ENCODE results near the gene RPS6KB1. TPM values are rescaled to one million over a fixed set of nuclear protein-coding genes. Genes with fewer than 3 reads are reported as not detected.

Gene RPS6KB1
- total and polyA plus RNA-seq, 9 of the 15 experiments (the other 6 are each of a cell fraction or from before 2014, with no cell fraction given) = 8.8 to 60.7 (median 35.1) TPM

DNA sequence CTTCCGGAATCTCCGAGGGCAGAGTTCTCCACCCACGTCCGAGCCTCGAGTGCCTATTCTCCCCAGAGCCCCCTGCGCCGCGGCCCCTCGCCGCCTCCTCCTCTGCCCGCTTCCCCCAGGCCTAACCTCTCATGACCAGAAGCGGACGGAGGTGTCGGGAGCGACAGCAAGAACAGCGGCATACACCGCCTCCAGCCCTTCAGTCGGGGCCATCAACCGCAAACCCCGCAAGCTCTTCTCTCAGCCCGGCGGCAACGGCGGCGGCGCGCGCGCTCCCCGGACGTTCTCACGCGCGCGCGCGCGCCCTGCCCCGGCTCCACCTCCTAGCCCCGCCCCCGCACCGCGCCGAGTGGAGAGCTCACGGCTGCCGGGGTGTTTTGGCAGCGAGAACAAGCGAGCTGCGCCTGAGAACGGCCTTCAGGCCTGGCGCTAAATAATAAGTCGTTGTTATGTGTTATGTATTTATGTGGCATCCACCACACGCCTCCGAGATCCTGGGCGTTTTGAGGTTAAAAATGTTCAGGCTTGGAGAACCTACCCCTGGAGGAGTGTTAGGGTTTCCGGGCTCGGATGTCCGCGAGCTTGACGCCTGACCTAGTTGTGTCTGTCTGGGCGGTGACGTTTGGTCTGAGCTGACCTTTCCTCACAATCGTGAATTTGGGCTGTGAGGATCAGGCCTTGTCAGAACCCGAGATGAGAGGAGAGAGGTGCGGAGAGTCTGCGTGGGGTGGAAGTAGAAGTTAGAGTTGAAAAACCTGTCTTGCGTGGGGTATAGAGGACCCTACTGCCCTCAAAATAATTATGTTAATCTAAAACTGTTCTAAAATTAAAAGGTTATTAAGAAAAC, 71.8 kb downstream of the RPS6KB1 start, which contains the start of gene RNFT1 (continued):
- TF ChIP-seq ZBTB5 (IDR thresholded peaks at IDR 0.05) (no peak), MTA2 (IDR thresholded peaks at IDR 0.05; ENCODE audit: low read depth) (no peak), ZNF780A (CRISPR knock-in tag; IDR thresholded peaks at IDR 0.05) (no peak), PHF20 (IDR thresholded peaks at IDR 0.05; ENCODE audit: partially characterized antibody) (peak; percentile 83), ZBTB1 (CRISPR knock-in tag; IDR thresholded peaks at IDR 0.05; ENCODE audit: borderline replicate concordance, low read depth) (peak; percentile 95), GMEB1 (CRISPR knock-in tag; IDR thresholded peaks at IDR 0.05) (peak; percentile 91), ZNF347 (CRISPR knock-in tag; IDR thresholded peaks at IDR 0.05; ENCODE audit: low read depth) (no peak), RCOR1 (IDR thresholded peaks at IDR 0.05; ENCODE audit: borderline replicate concordance in 1 of 2, low read depth in 2 of 2, low read length in 2 of 2) (0 out of 4 replicates have a peak, but pooled peaks of 1 of the 2 experiments have one; percentile 3), HMGN3 (IDR thresholded peaks at IDR 0.05; ENCODE audit: borderline replicate concordance, extremely low read depth, insufficient read length, low read depth, low read length) (peak; percentile 51), GTF2E2 (tag; IDR thresholded peaks at IDR 0.05) (peak; percentile 52; the same call in 1 of the 2 replicates), HDGF (IDR thresholded peaks at IDR 0.05) (no peak), ZNF175 (CRISPR knock-in tag; IDR thresholded peaks at IDR 0.05; ENCODE audit: low read depth) (no peak), PCBP1 (IDR thresholded peaks at IDR 0.05; ENCODE audit: low read depth, low read length, poor library complexity, severe bottlenecking) (peak; percentile 46), EGR1 (conservative IDR thresholded peaks at IDR 0.05) (peak; percentile 86)
- TF ChIP-seq, protein P1, sequence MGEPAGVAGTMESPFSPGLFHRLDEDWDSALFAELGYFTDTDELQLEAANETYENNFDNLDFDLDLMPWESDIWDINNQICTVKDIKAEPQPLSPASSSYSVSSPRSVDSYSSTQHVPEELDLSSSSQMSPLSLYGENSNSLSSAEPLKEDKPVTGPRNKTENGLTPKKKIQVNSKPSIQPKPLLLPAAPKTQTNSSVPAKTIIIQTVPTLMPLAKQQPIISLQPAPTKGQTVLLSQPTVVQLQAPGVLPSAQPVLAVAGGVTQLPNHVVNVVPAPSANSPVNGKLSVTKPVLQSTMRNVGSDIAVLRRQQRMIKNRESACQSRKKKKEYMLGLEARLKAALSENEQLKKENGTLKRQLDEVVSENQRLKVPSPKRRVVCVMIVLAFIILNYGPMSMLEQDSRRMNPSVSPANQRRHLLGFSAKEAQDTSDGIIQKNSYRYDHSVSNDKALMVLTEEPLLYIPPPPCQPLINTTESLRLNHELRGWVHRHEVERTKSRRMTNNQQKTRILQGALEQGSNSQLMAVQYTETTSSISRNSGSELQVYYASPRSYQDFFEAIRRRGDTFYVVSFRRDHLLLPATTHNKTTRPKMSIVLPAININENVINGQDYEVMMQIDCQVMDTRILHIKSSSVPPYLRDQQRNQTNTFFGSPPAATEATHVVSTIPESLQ (CRISPR knock-in tag; IDR thresholded peaks at IDR 0.05) = peak; percentile 80; the same call in 1 of the 2 replicates
- TF ChIP-seq, protein P2, sequence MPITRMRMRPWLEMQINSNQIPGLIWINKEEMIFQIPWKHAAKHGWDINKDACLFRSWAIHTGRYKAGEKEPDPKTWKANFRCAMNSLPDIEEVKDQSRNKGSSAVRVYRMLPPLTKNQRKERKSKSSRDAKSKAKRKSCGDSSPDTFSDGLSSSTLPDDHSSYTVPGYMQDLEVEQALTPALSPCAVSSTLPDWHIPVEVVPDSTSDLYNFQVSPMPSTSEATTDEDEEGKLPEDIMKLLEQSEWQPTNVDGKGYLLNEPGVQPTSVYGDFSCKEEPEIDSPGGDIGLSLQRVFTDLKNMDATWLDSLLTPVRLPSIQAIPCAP (CRISPR knock-in tag; IDR thresholded peaks at IDR 0.05; ENCODE audit: borderline replicate concordance) = no peak
- TF ChIP-seq, protein P3, sequence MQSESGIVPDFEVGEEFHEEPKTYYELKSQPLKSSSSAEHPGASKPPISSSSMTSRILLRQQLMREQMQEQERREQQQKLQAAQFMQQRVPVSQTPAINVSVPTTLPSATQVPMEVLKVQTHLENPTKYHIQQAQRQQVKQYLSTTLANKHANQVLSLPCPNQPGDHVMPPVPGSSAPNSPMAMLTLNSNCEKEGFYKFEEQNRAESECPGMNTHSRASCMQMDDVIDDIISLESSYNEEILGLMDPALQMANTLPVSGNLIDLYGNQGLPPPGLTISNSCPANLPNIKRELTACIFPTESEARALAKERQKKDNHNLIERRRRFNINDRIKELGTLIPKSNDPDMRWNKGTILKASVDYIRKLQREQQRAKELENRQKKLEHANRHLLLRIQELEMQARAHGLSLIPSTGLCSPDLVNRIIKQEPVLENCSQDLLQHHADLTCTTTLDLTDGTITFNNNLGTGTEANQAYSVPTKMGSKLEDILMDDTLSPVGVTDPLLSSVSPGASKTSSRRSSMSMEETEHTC (IDR thresholded peaks at IDR 0.05) = no peak; the same call in 1 of the 2 replicates
